ENCODE results near the gene ZNF611.
"Not testable (repeated sequence)": the region's sequence is repeated elsewhere in the genome, so short reads cannot be mapped to it uniquely, and the experiment has no call there.

The ZNF611 gene

GRCh38 chr19:52675239-52675638 is 59.6 kb downstream of the ZNF611 start:
- DNase-seq, result not testable (repeated sequence)

- DNase-seq, result no peak
Measured at GRCh38 chr19:52673014-52673413, 61.8 kb downstream of the ZNF611 start.

- DNase-seq, result no peak
Measured at GRCh38 chr19:52670046-52670445, 64.8 kb downstream of the ZNF611 start.

GRCh38 chr19:52669586-52669985 is 65.3 kb downstream of the ZNF611 start:
- no peak for DNase-seq

- DNase-seq, result no peak
Measured at GRCh38 chr19:52667972-52668371, 66.9 kb downstream of the ZNF611 start.

- DNase-seq, result no peak
Measured at GRCh38 chr19:52666506-52666905, 68.3 kb downstream of the ZNF611 start.

- DNase-seq, result no peak
Measured at GRCh38 chr19:52665529-52665928, 69.3 kb downstream of the ZNF611 start.

- no peak for DNase-seq
Measured at GRCh38 chr19:52665027-52665426, 69.8 kb downstream of the ZNF611 start.

GRCh38 chr19:52664461-52664860 is 70.4 kb downstream of the ZNF611 start:
- no peak for DNase-seq

GRCh38 chr19:52662631-52663030 is 72.2 kb downstream of the ZNF611 start:
- DNase-seq, result no peak

GRCh38 chr19:52660981-52661380 is 73.9 kb downstream of the ZNF611 start:
- no peak for DNase-seq

GRCh38 chr19:52659013-52659412 is 75.8 kb downstream of the ZNF611 start:
- DNase-seq, result no peak

- DNase-seq, result no peak
Measured at GRCh38 chr19:52658595-52658994, 76.2 kb downstream of the ZNF611 start.

- DNase-seq, result no peak
Measured at GRCh38 chr19:52653161-52653560, 81.7 kb downstream of the ZNF611 start.
